ENCODE measurements around the gene UBQLNL. TPM values are rescaled to one million over a fixed set of nuclear protein-coding genes. Genes with fewer than 3 reads are reported as not detected.

The UBQLNL gene
- total and polyA plus RNA-seq, 2 of the 4 experiments (the other 2 are of a cell fraction), result 0.18 to 0.48 TPM

DNA sequence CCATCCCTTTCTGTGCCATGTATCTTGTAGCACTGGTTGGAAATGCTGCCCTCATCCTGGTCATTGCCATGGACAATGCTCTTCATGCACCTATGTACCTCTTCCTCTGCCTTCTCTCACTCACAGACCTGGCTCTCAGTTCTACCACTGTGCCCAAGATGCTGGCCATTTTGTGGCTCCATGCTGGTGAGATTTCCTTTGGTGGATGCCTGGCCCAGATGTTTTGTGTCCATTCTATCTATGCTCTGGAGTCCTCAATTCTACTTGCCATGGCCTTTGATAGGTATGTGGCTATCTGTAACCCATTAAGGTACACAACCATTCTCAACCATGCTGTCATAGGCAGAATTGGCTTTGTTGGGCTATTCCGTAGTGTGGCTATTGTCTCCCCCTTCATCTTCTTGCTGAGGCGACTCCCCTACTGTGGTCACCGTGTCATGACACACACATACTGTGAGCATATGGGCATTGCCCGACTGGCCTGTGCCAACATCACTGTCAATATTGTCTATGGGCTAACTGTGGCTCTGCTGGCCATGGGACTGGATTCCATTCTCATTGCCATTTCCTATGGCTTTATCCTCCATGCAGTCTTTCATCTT, 27.6 kb downstream of the UBQLNL start:
- Histone ChIP-seq H2AK5ac (ENCODE audit: low read depth, low read length) (no peak overlapping the region), H2BK5ac (ENCODE audit: low read depth, low read length, poor library complexity, severe bottlenecking) (no peak overlapping the region), H3K4me2 (ENCODE audit: low read depth, low read length) (no peak overlapping the region), H4K20me1 (ENCODE audit: insufficient read depth, low read length) (no peaks in the 10 kb centered on the region), H3K14ac (replicated peaks; ENCODE audit: low read depth, low read length) (no peak overlapping the region), H3K79me1 (ENCODE audit: low read depth in 1 of 2, low read length in 2 of 2) (no peaks in the 10 kb centered on the region), H3K23ac (ENCODE audit: low read depth, low read length) (no peak overlapping the region), H3K27ac (ENCODE audit: insufficient read depth, low read length) (no peak overlapping the region), H3K9ac (ENCODE audit: low read depth, low read length) (no peak overlapping the region), H2AFZ (replicated peaks; ENCODE audit: low read length, poor library complexity) (no peak overlapping the region), H3K18ac (ENCODE audit: low read depth, low read length) (no peak overlapping the region), H3K4ac (ENCODE audit: low read depth, low read length) (no peak overlapping the region), H4K91ac (ENCODE audit: insufficient read depth, low read depth, low read length) (no peak overlapping the region), H3K9me3 (ENCODE audit: control insufficient read depth, insufficient read depth, low read length) (no peaks in the 10 kb centered on the region), H2AK9ac (replicated peaks; ENCODE audit: low read depth, low read length, poor library complexity) (no peak overlapping the region), H3K4me3 (ENCODE audit: insufficient read depth, low read depth, low read length) (no peak overlapping the region), H4K8ac (ENCODE audit: low read depth in 2 of 2, low read length in 2 of 2) (no peak overlapping the region), H2BK120ac (ENCODE audit: low read depth, low read length) (no peak overlapping the region), H2BK15ac (ENCODE audit: low read depth, low read length) (no peak overlapping the region), H4K5ac (ENCODE audit: low read depth, low read length) (no peak overlapping the region), H3K4me1 (ENCODE audit: control insufficient read depth, insufficient read depth, low read length) (no peaks in the 10 kb centered on the region), H3K36me3 (ENCODE audit: control insufficient read depth, insufficient read depth, low read length) (no peaks in the 10 kb centered on the region), H3K27me3 (ENCODE audit: control insufficient read depth, insufficient read depth, low read length) (no peaks in the 10 kb centered on the region), H3K9me1 (ENCODE audit: insufficient read depth, low read length) (no peaks in the 10 kb centered on the region), H3K56ac (ENCODE audit: extremely low read depth, insufficient read depth, low read length) (no peak overlapping the region), H2BK20ac (ENCODE audit: low read depth, low read length) (no peak overlapping the region)
- no TSS peak for BruUV-seq (replicated peaks)
- intact Hi-C loops (cut with micrococcal nuclease), result no loop called here
- no peak for ATAC-seq (ENCODE audit: low read depth)
- in situ Hi-C loops (cut with MboI; ENCODE audit: low sequenced_read_pairs), result no loop called here
- no peak for TF ChIP-seq POLR2A (IDR thresholded peaks at IDR 0.05; ENCODE audit: low read depth, low read length)
- TF ChIP-seq, protein P1, sequence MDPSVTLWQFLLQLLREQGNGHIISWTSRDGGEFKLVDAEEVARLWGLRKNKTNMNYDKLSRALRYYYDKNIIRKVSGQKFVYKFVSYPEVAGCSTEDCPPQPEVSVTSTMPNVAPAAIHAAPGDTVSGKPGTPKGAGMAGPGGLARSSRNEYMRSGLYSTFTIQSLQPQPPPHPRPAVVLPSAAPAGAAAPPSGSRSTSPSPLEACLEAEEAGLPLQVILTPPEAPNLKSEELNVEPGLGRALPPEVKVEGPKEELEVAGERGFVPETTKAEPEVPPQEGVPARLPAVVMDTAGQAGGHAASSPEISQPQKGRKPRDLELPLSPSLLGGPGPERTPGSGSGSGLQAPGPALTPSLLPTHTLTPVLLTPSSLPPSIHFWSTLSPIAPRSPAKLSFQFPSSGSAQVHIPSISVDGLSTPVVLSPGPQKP (IDR thresholded peaks at IDR 0.05; ENCODE audit: borderline replicate concordance, low read depth, low read length), result no peak
- TF ChIP-seq, protein P2, sequence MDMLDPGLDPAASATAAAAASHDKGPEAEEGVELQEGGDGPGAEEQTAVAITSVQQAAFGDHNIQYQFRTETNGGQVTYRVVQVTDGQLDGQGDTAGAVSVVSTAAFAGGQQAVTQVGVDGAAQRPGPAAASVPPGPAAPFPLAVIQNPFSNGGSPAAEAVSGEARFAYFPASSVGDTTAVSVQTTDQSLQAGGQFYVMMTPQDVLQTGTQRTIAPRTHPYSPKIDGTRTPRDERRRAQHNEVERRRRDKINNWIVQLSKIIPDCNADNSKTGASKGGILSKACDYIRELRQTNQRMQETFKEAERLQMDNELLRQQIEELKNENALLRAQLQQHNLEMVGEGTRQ (IDR thresholded peaks at IDR 0.05; ENCODE audit: low read depth, low read length), result no peak
- no peak for TF ChIP-seq MAFK (IDR thresholded peaks at IDR 0.05; ENCODE audit: low read depth, low read length)
- no peak for TF ChIP-seq MAZ (IDR thresholded peaks at IDR 0.05; ENCODE audit: borderline replicate concordance, low read depth, low read length)
- no peak for TF ChIP-seq FOS (IDR thresholded peaks at IDR 0.05; ENCODE audit: low read depth, low read length)
- TF ChIP-seq CHD1 (IDR thresholded peaks at IDR 0.05; ENCODE audit: low read depth, low read length), result no peak
- no peak for TF ChIP-seq RCOR1 (IDR thresholded peaks at IDR 0.05; ENCODE audit: insufficient replicate concordance, low read length)
- TF ChIP-seq NFE2L2 (IDR thresholded peaks at IDR 0.05; ENCODE audit: low read depth, low read length), result no peak
- no peak for TF ChIP-seq MXI1 (IDR thresholded peaks at IDR 0.05; ENCODE audit: borderline replicate concordance, low read depth, low read length)
- TF ChIP-seq BHLHE40 (IDR thresholded peaks at IDR 0.05; ENCODE audit: low read depth, low read length), result no peak
- TF ChIP-seq RFX5 (IDR thresholded peaks at IDR 0.05; ENCODE audit: low read depth, low read length), result no peak
- no peak for TF ChIP-seq RAD21 (IDR thresholded peaks at IDR 0.05; ENCODE audit: low read length)
- TF ChIP-seq, protein P3, sequence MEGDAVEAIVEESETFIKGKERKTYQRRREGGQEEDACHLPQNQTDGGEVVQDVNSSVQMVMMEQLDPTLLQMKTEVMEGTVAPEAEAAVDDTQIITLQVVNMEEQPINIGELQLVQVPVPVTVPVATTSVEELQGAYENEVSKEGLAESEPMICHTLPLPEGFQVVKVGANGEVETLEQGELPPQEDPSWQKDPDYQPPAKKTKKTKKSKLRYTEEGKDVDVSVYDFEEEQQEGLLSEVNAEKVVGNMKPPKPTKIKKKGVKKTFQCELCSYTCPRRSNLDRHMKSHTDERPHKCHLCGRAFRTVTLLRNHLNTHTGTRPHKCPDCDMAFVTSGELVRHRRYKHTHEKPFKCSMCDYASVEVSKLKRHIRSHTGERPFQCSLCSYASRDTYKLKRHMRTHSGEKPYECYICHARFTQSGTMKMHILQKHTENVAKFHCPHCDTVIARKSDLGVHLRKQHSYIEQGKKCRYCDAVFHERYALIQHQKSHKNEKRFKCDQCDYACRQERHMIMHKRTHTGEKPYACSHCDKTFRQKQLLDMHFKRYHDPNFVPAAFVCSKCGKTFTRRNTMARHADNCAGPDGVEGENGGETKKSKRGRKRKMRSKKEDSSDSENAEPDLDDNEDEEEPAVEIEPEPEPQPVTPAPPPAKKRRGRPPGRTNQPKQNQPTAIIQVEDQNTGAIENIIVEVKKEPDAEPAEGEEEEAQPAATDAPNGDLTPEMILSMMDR (conservative IDR thresholded peaks at IDR 0.05; ENCODE audit: low read depth, low read length), result no peak
- TF ChIP-seq SMC3 (IDR thresholded peaks at IDR 0.05; ENCODE audit: low read depth, low read length), result no peak
- TF ChIP-seq CEBPB (IDR thresholded peaks at IDR 0.05; ENCODE audit: low read depth, low read length), result no peak
- DNase-seq, result no peak
- CTCF ChIA-PET, result no interaction called here
- POLR2A ChIA-PET (ENCODE audit: unreplicated experiment), result no interaction called here
- WGBS, 2 experiments (ENCODE audit: extremely low coverage in 2 of 2, insufficient read length in 1 of 2), result 72% methylated on average over 3 of the region's 4 CpGs; no CpG with 5 or more reads in 1 of the 2 experiments
- dilution Hi-C loops (cut with HindIII; ENCODE audit: low sequenced_read_pairs, unreplicated experiment), result no loop called here

Measured in IMR-90 (cell line).